HepG2 (cell line): Measurements from ENCODE around the gene RECK. TPM values are rescaled to one million over a fixed set of nuclear protein-coding genes. Genes with fewer than 3 reads are reported as not detected.

Source experiments
- ATAC-seq: fragments of 200-7000 bp; cut with Tn5 transposase; 3 replicates; pipeline ENCODE4 v1.9.1; 2020; ENCODE audit warnings: mild to moderate bottlenecking, moderate library complexity
- BruUV-seq: library from RNA; stranded (reverse); fragments of 400-500 nt; replicated peaks from 2 replicates; lab custom pipeline; 2021; lab: Mats Ljungman, UMichigan
- CTCF ChIA-PET: fragments of 300-600 bp; formaldehyde crosslinking; extraction: SDS; loops from one replicate; lab custom pipeline; 2021; ENCODE audit warnings: low total read pairs, inconsistent platforms, low intra/inter-chr PET ratio; lab: Yijun Ruan, JAX
- POLR2A ChIA-PET: fragments of 350-600 bp; sonication (Branson Sonifier 250); formaldehyde crosslinking; loops from one replicate; lab custom pipeline; 2020; ENCODE audit warnings: antibody characterized with exemption, inconsistent platforms; lab: Yijun Ruan, JAX
- DNase-seq: peaks from one replicate; pipeline ENCODE4 v3.0.0-alpha.2; 2015; ENCODE audit warnings: low spot score
- FAIRE-seq: peaks from 3 replicates; lab custom pipeline; 2011; peaks lifted over from hg19 to GRCh38; lab: Jason Lieb, UNC
- H2AFZ ChIP-seq: one replicate; pipeline ENCODE4 v1.6.1; 2011; ENCODE audit warnings: low read length, inconsistent platforms
- H3K27ac ChIP-seq: fragments of 300-600 bp; 3 replicates; pipeline ENCODE4 v1.8.0; 2011; ENCODE audit warnings: mixed run types, mild to moderate bottlenecking, mixed read lengths, low read length, inconsistent platforms; ENCODE audit not compliant: insufficient read depth; ENCODE audit errors: extremely low read length
- H3K27me3 ChIP-seq, 2 experiments: fragments of 200-600 bp in 1 of 2; 2 replicates in 1 of 2; 3 replicates in 1 of 2; pipeline versions ENCODE4 v1.6.0 to v1.8.0; 2011; ENCODE audit warnings: low read length in 2 of 2, mild to moderate bottlenecking in 2 of 2, moderate library complexity in 2 of 2, inconsistent platforms in 1 of 2; ENCODE audit not compliant: insufficient read depth in 2 of 2, control insufficient read depth in 1 of 2
- H3K36me3 ChIP-seq, 2 experiments: fragments of 200-600 bp in 1 of 2; replicated peaks in 1 of 2; 2 replicates in 1 of 2; 3 replicates in 1 of 2; pipeline versions ENCODE4 v1.5.1 to v1.8.0; 2011; ENCODE audit warnings: low read length in 2 of 2, inconsistent platforms in 1 of 2; ENCODE audit not compliant: insufficient read depth in 2 of 2, control insufficient read depth in 1 of 2
- H3K4me1 ChIP-seq: 2 replicates; pipeline ENCODE4 v1.5.1; 2012; ENCODE audit warnings: low read length, inconsistent platforms; ENCODE audit not compliant: insufficient read depth
- H3K4me2 ChIP-seq: 2 replicates; pipeline ENCODE4 v1.6.0; 2011; ENCODE audit warnings: low read depth, low read length, inconsistent platforms
- H3K4me3 ChIP-seq, 3 experiments: fragments of 200-600 bp in 1 of 3; sonication (generic), shearing (Covaris generic) in 1 of 3; replicated peaks in 1 of 3; 2 replicates each; pipeline ENCODE4 v1.5.1; 2011 to 2016; ENCODE audit warnings: low read length in 3 of 3, inconsistent platforms in 2 of 3, low read depth in 2 of 3, mild to moderate bottlenecking in 2 of 3, control low read depth in 1 of 3, mixed read lengths in 1 of 3; ENCODE audit not compliant: insufficient read depth in 1 of 3
- H3K79me2 ChIP-seq: one replicate; pipeline ENCODE4 v1.6.1; 2011; ENCODE audit warnings: low read length, inconsistent platforms; ENCODE audit not compliant: insufficient read depth
- H3K9ac ChIP-seq: 2 replicates; pipeline ENCODE4 v1.6.0; 2011; ENCODE audit warnings: mild to moderate bottlenecking, low read depth, low read length, inconsistent platforms; ENCODE audit not compliant: insufficient read depth
- H3K9me3 ChIP-seq: 2 replicates; pipeline ENCODE4 v1.5.1; 2012; ENCODE audit warnings: mild to moderate bottlenecking, low read length
- H4K20me1 ChIP-seq: 2 replicates; pipeline ENCODE4 v1.6.0; 2011; ENCODE audit warnings: inconsistent platforms, mild to moderate bottlenecking, low read length, moderate library complexity; ENCODE audit not compliant: insufficient read depth
- BORCS8-MEF2B ChIP-seq: sonication (generic); formaldehyde crosslinking; IDR thresholded peaks from 2 replicates; pipeline ENCODE4 v1.8.0; 2022; ENCODE audit warnings: mild to moderate bottlenecking, missing genetic modification reagents
- HNF4A ChIP-seq: sonication (generic); formaldehyde crosslinking; IDR thresholded peaks from 2 replicates; pipeline ENCODE4 v1.4.0; 2020; ENCODE audit warnings: missing genetic modification reagents
- MBNL3 ChIP-seq: fragments of 250-450 bp; sonication (Bioruptor Pico); conservative IDR thresholded peaks from 2 replicates; pipeline ENCODE4 v1.8.0; 2022; ENCODE audit warnings: mild to moderate bottlenecking, inconsistent platforms
- PCBP2 ChIP-seq: fragments of 200-400 bp; formaldehyde crosslinking; optimal IDR thresholded peaks from 2 replicates; pipeline ENCODE3; 2018; ENCODE audit warnings: low read length, low read depth; ENCODE audit not compliant: poor library complexity, severe bottlenecking
- SALL2 ChIP-seq: sonication (generic); formaldehyde crosslinking; IDR thresholded peaks from 2 replicates; pipeline ENCODE4 v1.8.1; 2023; ENCODE audit warnings: mild to moderate bottlenecking, missing genetic modification reagents, inconsistent platforms
- SMC3 ChIP-seq: IDR thresholded peaks from 2 replicates; pipeline ENCODE4 v1.6.1; 2011; ENCODE audit warnings: low read length, improper control_type of control experiment
- SP1 ChIP-seq, 2 experiments: fragments of 450-650 bp in 1 of 2; sonication (generic) in 1 of 2; formaldehyde crosslinking in 1 of 2; IDR thresholded peaks; 2 replicates each; pipeline versions ENCODE4 v1.4.0 to v1.6.1; 2016 to 2020; ENCODE audit warnings: missing genetic modification reagents in 1 of 2
- ZNF329 ChIP-seq: sonication (generic); formaldehyde crosslinking; IDR thresholded peaks from 2 replicates; pipeline ENCODE4 v1.9.0; 2021; ENCODE audit warnings: low read depth, mild to moderate bottlenecking, missing genetic modification reagents
- ZNF407 ChIP-seq: sonication (generic); formaldehyde crosslinking; IDR thresholded peaks from one replicate; pipeline ENCODE4 v1.5.1; 2020; ENCODE audit warnings: mild to moderate bottlenecking, missing genetic modification reagents; ENCODE audit errors: not compliant biosample characterization
- ZNF558 ChIP-seq: sonication (generic); formaldehyde crosslinking; IDR thresholded peaks from 2 replicates; pipeline ENCODE4 v1.9.0; 2022; ENCODE audit warnings: mild to moderate bottlenecking, missing genetic modification reagents, borderline replicate concordance
- ZNF790 ChIP-seq: sonication (generic); formaldehyde crosslinking; IDR thresholded peaks from 2 replicates; pipeline ENCODE4 v1.8.0; 2022; ENCODE audit warnings: missing genetic modification reagents, mild to moderate bottlenecking, borderline replicate concordance
- ZZZ3 ChIP-seq: sonication (generic); formaldehyde crosslinking; IDR thresholded peaks from 2 replicates; pipeline ENCODE4 v1.4.0; 2020; ENCODE audit warnings: missing genetic modification reagents, mild to moderate bottlenecking, borderline replicate concordance
- WGBS: methylation state at CpG from one replicate; pipeline ENCODE4 v1.1.6; 2017; ENCODE audit warnings: low lambda C conversion rate; 5-methylcytosine and 5-hydroxymethylcytosine counted together
- in situ Hi-C: cut with HindIII; loops from 2 replicates; pipeline ENCODE4 v1.10.0; 2017; ENCODE audit warnings: low pct_unique_long_range_greater_than_20kb; ENCODE audit not compliant: extremely low pct_ligation_motif_present
- intact Hi-C: fragments of 100-400 bp; cut with micrococcal nuclease; formaldehyde crosslinking; loops from one replicate; pipeline ENCODE4 v1.10.0; 2022; ENCODE audit not compliant: unreplicated experiment
- polyA plus RNA-seq, 8 experiments: library from polyadenylated mRNA; depleted of rRNA in 3 of 8; stranded (reverse) in 7 of 8; unstranded in 1 of 8; fragments of >200 nt; fragmentation: Illumina TruSeq in 4 of 8; extraction: Trizol in 4 of 8; gene quantifications; 2 replicates each; pipeline versions ENCODE4 v1.2.1 to v1.2.3, GENCODE V29; 2011 to 2016; ENCODE audit warnings: low read depth in 4 of 8, missing spikeins in 1 of 8, mixed read lengths in 1 of 8; ENCODE audit not compliant: insufficient read depth in 1 of 8
- total RNA-seq, 5 experiments: library from RNA; depleted of rRNA; stranded (reverse); fragments of >200 nt; fragmentation: Illumina TruSeq; extraction: Trizol; gene quantifications; 2 replicates each; pipeline ENCODE4 v1.2.3, GENCODE V29; 2016; ENCODE audit warnings: low read depth in 1 of 5
- TF ChIP-seq, protein P1 (sequence below): IDR thresholded peaks from 2 replicates; pipeline ENCODE4 v1.6.1; 2016; ENCODE audit warnings: mild to moderate bottlenecking
- TF ChIP-seq, protein P2 (sequence below): IDR thresholded peaks from 2 replicates; pipeline ENCODE4 v1.6.1; 2016; ENCODE audit warnings: low read depth, borderline replicate concordance

Gene RECK
- total and polyA plus RNA-seq, 2 of the 13 experiments (the other 11 are each of a cell fraction or from before 2014, with no cell fraction given), result 3.1 to 4.8 TPM

DNA sequence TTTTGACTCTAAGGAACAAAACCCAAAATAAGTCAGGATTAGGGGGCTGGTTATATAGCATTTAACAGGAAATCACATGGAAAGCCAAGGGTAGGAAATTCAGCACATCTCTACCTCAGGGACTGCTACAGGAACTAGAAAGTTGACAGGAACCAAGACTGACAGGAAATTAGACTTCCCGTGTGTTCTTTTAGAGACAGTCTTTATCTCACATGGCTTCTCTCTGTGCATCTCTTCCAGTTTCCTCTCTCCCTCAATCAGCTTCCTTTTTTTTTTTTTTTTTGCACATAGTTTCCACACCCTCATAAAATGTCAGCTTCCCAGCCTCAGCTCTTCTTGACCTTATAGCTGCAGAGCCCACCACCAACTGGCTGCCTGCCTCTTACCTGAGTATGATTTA is 4.8 kb downstream of the RECK start (continued):
- TF ChIP-seq ZNF407 (CRISPR knock-in tag), result no peak
- TF ChIP-seq MBNL3 (CRISPR knock-in tag), result no peak
- TF ChIP-seq BORCS8-MEF2B (CRISPR knock-in tag), result no peak
- no peak for TF ChIP-seq ZNF558 (CRISPR knock-in tag)

DNA sequence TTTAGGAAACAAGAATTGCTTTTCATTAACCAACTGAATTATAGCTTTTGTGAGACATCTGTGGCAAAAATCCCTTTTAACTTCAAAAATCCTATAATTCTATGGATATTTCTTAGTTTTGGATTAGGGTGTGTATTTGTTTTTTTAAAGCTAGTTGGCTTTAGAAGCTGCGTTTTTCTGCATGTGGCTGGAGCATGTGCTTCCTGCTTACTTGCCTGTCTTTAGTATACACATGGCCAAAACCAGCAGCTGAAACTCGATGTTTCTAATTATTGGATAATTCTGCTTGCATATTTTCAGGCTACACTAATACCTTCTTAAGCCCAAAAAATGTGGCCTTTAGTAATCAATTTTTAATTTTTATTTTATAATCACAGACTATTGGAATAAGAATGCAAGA is 8.9 kb downstream of the RECK start:
- no peaks in the 10 kb centered on the region for H3K9me3 ChIP-seq
- H3K9ac ChIP-seq, result no peak overlapping the region
- H3K4me2 ChIP-seq, result no peak overlapping the region
- peaks cover 10% of the 10 kb centered on the region for H3K4me1 ChIP-seq
- FAIRE-seq (no peak), ATAC-seq (no peak), DNase-seq (no peak)
- POLR2A ChIA-PET, result no interaction called here
- in situ Hi-C loops, result no loop called here
- H3K79me2 ChIP-seq, result no peaks in the 10 kb centered on the region
- CTCF ChIA-PET, result no interaction called here
- no peak overlapping the region for H3K27ac ChIP-seq
- intact Hi-C loops, result no loop called here
- no TSS peak for BruUV-seq
- no peaks in the 10 kb centered on the region for H3K36me3 ChIP-seq
- H2AFZ ChIP-seq, result no peak overlapping the region
- H4K20me1 ChIP-seq, result no peaks in the 10 kb centered on the region
- 73% methylated on average over 2 of the region's 2 CpGs for WGBS
- no peaks in the 10 kb centered on the region for H3K27me3 ChIP-seq
- no peak overlapping the region for H3K4me3 ChIP-seq
- TF ChIP-seq ZNF790 (CRISPR knock-in tag) (no peak), PCBP2 (no peak), ZNF329 (CRISPR knock-in tag) (no peak), HNF4A (CRISPR knock-in tag) (no peak), SP1 (IDR thresholded peaks at IDR 0.05) (no peak), SP1 (CRISPR knock-in tag; IDR thresholded peaks at IDR 0.05) (no peak), SMC3 (no peak), ZZZ3 (CRISPR knock-in tag) (no peak), SALL2 (no peak)
- TF ChIP-seq, protein P1, sequence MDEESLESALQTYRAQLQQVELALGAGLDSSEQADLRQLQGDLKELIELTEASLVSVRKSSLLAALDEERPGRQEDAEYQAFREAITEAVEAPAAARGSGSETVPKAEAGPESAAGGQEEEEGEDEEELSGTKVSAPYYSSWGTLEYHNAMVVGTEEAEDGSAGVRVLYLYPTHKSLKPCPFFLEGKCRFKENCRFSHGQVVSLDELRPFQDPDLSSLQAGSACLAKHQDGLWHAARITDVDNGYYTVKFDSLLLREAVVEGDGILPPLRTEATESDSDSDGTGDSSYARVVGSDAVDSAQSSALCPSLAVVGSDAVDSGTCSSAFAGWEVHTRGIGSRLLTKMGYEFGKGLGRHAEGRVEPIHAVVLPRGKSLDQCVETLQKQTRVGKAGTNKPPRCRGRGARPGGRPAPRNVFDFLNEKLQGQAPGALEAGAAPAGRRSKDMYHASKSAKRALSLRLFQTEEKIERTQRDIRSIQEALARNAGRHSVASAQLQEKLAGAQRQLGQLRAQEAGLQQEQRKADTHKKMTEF (CRISPR knock-in tag), result no peak
- TF ChIP-seq, protein P2, sequence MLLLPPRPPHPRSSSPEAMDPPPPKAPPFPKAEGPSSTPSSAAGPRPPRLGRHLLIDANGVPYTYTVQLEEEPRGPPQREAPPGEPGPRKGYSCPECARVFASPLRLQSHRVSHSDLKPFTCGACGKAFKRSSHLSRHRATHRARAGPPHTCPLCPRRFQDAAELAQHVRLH, result no peak
